Activated gamma-delta T cell treated with Interleukin-2 at 50 U/mL for 16 hours (primary cell): ENCODE measurements around the gene GRPEL1.

Experiments used
- DNase-seq: peaks from one replicate; pipeline ENCODE4 v3.0.0-alpha.2; 2020

Gene GRPEL1

DNA sequence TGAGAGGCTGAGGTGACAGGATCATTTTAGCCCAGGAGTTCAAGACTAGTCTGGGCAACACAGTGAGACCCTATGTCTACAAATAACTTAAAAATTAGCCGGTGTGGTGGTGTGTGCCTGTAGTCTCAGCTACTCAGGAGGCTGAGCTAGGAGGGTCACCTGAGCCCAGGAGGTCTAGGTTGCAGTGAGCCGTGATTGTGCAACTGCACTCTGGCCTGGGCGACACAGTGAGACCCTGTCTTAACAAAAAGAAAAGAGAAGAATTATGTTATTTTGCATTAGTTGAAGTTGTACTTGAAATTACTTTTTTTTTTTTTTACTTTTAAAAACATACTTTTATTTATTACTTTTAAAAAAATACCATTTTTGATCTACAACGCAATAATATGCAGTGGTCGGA is 46.5 kb downstream of the GRPEL1 start:
- no peak for DNase-seq

DNA sequence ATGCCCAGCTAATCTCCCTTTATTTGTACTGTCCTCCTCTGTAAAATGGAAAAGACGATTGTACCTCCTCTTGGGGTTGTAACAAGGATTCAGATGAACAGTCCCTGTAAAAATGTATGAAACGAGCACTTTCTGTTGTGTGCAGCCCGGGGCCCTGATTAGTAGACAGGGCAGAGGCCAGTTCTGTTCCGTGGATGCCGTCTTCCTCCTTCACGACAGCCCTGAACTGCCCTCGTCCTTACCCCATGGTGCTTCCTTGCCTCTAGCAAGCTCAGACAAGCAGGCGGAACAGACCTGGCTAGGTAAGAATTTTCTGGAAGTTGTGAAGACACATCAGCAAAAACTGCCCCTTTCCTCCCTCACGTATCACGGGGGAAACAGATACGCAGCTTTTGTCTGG is 47.0 kb downstream of the GRPEL1 start:
- DNase-seq = no peak

DNA sequence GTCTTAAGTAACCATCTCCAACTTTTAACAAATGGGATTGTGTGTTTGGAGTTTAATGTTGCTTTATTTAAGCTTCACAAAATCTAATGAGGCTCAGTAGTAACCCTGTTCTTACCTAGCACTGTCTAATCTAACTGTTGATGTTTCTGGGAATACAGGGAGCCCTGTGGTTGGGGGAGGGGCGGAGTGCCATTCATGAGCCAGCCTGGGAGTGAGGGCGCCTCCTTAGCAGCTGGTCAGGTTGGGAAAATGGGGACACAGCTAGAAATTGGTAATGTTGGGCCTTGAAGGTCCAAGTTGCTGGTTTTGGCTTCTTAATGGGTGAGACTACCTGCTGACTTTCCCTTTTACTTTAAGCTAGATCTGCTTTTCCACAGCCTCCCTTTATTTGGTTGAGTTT is 47.6 kb downstream of the GRPEL1 start:
- no peak for DNase-seq

DNA sequence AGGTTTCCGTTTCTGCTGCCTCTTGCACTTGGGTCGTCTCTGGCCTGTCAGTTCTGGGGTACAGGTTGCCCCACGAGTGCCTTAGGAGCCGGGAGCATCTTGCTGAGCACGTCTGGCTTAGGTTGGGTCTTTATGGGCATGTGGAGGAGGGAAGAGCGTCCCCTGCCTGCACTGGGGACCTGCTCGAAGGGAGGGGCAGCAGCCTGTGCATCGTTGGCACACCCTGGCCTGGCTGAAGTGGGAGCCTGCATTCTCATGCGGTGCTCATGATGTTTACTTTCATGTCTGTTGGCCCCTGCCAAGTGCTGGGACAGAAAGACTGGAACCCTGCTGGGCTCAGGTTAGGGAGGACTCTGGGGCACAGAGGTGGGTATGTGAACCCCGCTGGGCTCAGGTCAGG is 48.5 kb downstream of the GRPEL1 start:
- DNase-seq = no peak

DNA sequence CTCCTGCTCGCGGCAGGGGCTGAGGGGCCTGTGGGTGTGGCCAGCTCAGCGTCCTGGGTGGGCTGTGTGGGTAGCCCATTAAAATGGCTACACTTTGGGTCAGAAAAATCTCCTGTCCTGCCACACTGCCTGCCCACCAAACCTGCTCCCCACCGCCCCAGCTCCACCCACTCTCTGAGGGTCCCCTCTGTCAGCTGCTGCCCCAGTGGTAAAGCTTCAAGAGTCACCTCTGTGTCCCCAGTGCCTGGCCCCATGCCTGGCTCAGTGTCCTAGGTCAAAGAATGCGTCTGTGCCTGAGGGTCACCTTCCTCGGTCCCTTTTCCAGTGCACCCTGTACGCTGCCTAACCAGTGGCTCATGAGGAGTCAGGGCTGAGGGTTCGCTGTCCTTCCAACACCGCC is 49.6 kb downstream of the GRPEL1 start:
- DNase-seq = no peak

DNA sequence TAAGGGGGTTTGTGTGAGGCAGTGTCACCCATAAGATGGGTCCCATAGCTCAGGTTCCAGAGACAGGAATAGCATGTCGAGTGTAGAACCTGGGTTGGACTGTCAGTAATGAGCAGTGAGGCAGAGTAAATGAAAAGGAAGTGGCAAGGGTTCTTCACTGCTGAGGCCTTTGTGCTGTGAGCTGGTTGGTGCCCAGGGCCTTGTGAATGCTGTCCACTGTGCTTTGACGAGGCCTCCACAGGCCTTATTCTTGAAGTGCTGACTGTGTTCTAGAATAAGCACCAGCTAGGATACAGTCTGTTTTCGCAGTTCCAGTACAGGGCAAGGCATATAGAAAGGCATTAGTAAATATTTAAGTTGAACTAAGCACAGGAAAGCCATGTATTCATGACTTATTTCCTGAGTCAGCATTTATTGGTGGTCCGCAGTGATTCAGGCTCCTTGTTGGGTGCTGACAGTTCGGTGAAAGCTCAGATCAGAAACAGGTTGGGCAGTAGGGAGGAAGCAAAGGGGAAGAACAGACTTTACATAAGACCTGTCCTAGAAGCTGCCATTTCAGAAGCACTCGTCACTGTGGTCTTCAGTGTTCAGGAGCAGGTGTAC is 50.3 kb downstream of the GRPEL1 start:
- DNase-seq = no peak

DNA sequence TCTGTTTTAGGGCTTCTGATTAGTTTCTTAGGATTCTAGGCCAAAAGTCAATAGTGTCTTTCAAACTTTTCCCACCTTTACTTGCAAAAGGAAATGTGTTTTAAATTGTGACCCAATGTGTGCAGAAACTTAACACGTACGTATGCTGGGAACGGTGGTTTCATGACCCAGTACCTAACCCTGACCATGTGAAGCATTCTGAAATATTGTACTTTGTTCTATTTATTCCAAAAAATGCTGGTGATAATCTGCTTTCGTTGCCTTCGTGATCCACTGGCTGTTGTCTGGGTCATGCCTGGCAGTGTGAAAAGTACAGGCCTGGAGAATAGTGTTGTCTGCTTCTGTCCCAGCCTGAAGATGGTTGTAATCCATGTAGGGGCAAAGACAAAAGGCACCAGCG is 51.4 kb downstream of the GRPEL1 start:
- DNase-seq = no peak

DNA sequence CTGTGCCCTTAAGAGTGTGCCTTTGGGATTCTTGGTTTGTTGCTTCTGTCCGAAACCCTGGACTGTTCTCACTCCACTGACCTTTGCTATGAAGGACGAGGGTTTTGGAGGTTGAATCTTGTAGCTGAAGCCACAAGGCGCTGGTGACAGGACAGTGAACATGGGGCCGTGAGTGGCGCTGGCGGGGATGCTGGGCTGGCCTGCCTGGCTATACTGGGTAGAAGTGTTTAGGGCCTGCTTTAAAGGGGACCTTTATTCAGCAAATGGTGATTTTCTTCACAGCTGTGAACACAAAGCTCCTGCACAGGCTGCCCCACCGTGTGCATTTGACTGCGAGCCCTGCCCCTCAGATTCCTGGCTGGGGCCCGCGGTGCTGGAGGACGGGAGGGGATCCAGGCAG is 51.8 kb downstream of the GRPEL1 start:
- DNase-seq = no peak

DNA sequence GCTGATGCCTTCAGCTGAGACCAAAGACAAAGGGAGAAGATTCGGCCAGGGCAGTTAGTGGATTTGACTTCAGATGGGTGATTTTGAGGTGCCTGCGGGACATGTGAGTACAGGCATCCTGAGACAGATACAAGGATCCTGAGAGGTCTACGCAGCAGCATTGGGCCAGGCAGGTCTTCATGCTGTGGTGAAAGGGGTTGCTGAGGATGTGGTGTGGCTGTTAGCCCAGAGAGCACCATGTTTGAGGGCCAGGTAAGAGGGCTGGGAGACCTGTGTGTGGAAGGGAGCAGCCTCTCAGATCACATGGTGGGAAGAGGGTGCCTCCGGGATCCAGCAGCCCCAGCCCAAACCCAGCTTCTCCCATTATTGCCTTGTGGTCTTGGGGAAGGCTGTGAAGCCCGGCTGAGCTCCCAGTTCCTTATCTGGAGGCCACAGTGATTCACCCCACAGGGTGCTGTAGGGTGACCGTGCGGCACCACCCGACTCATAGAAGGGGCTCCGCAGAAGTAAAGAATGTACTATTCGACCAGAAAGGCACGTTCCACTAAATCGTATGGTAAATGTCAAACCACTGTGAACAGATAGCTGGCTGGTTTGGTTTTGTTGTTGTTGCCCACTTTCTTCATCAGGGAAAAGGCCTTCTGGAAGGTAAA is 52.4 kb downstream of the GRPEL1 start:
- no peak for DNase-seq

DNA sequence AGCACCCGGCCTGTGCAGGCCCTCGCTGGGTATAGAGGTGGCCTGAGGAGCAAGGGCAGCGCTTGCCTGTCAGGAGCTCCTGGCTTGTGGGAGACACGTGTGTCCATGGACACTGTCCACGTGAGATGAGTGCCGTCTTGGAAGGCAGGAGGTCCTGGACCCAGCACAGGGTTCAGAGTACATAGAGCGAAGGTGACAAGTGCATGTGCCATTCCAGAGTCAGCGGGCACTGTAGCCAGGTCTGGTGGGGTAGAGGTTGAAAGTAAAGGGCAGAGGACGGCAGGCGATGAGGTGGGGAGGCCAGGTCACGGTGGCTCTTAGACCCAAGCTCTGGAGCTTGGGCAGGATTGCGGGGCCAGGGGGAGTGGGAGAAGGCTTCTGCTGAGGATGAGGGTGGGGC is 53.0 kb downstream of the GRPEL1 start:
- DNase-seq = no peak

DNA sequence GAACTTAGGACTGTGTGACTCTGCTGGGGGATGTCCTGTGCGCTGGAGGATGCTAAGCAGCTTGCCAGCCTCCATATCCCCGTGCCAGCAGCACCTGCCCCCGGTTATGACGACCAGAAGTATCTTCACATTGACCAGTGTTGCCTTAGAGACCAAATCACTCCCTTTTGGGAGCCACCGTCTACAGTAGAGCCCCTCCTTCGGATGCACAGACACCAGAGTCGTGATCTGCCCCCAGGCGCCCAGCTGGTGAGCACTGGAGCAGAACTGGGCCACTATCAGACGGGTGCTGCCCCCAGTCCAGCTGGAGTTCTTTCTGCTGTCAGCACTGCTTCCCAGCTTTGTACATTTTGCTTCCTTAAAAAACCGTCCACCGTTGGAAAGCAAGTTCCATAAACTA is 54.7 kb downstream of the GRPEL1 start:
- no peak for DNase-seq

DNA sequence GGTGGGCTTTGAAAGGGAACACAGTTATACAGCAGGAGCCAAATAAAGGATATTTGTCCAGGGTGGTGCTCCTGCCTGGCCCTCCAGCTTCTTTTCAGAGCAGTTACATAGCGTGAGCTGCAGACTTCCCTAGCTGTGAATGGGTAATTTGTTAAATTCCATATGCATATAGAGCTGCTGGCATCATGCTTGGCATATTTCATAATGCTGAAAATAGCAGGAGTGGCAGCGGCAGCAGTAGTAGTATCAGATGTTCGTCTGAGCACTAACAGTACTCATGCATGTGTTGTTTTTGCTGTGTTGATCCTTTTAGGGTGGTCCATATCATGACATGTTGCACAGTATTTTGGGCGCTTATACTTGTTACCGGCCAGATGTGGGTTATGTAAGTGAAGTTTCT is 58.3 kb downstream of the GRPEL1 start:
- no peak for DNase-seq
